Ascending aorta (tissue), 2 donors: ENCODE data around the gene TLL2. TPM values are rescaled to one million over a fixed set of nuclear protein-coding genes. Genes with fewer than 3 reads are reported as not detected.

ENCODE experiments used
- DNase-seq, 2 donors: peaks; one replicate each; pipeline ENCODE4 v3.0.0-alpha.2; 2019; ENCODE audit warnings: low spot score in 2 of 2
- H3K27ac ChIP-seq, 2 donors: fragments of 200-600 bp; sonication (generic); one replicate each; pipeline ENCODE4 v1.5.1; 2016 to 2017; ENCODE audit warnings: mild to moderate bottlenecking in 1 of 2
- H3K27me3 ChIP-seq: fragments of 200-600 bp; sonication (generic); one replicate; pipeline ENCODE4 v1.5.1; 2017
- H3K36me3 ChIP-seq, 2 donors: fragments of 200-600 bp; sonication (generic); one replicate each; pipeline ENCODE4 v1.5.1; 2016
- H3K4me1 ChIP-seq, 2 donors: fragments of 200-600 bp; sonication (generic); one replicate each; pipeline ENCODE4 v1.5.1; 2016 to 2017; ENCODE audit warnings: mild to moderate bottlenecking in 1 of 2
- H3K4me3 ChIP-seq, 2 donors: fragments of 200-600 bp; sonication (generic); one replicate each; pipeline ENCODE4 v1.5.1; 2016 to 2017; ENCODE audit warnings: mild to moderate bottlenecking in 1 of 2
- H3K9me3 ChIP-seq, 2 donors: fragments of 200-600 bp; sonication (generic); one replicate each; pipeline ENCODE4 v1.5.1; 2016
- intact Hi-C: fragments of 100-400 bp; cut with DNase I; formaldehyde crosslinking; loops from one replicate; pipeline ENCODE4 v1.15.1; 2023
- total RNA-seq: library from RNA; depleted of rRNA; stranded (reverse); fragments of >200 nt; gene quantifications from one replicate; pipeline ENCODE4 v1.1.0, GENCODE V29; 2016
- TF ChIP-seq, protein P1 (sequence below), 3 experiments: fragments of 200-600 bp in 2 of 3; fragments of 450-650 bp in 1 of 3; sonication (generic) in 2 of 3; IDR thresholded peaks; one replicate each; pipeline ENCODE4 v1.5.1; 2016 to 2019; ENCODE audit warnings: antibody characterized with exemption in 3 of 3, mild to moderate bottlenecking in 1 of 3, moderate library complexity in 1 of 3

The TLL2 gene
- total RNA-seq, 1 donor from 2014 or later: not detected

GRCh38 chr10:96377816-96378294, 135.9 kb downstream of the TLL2 start:
- intact Hi-C loops: loop anchor here (5.0 to 10.0 kb wide), 2 partner anchors 454 to 647 kb away; partner anchors contain the start of gene LCOR
- no peak for DNase-seq
- Histone ChIP-seq H3K36me3 (no peaks in the 10 kb centered on the region), H3K4me1 (peaks cover 0 to 4% of the 10 kb centered on the region in 2 donors), H3K27me3 (no peaks in the 10 kb centered on the region), H3K27ac (no peak overlapping the region), H3K9me3 (no peaks in the 10 kb centered on the region), H3K4me3 (no peak overlapping the region)
- TF ChIP-seq, protein P1, sequence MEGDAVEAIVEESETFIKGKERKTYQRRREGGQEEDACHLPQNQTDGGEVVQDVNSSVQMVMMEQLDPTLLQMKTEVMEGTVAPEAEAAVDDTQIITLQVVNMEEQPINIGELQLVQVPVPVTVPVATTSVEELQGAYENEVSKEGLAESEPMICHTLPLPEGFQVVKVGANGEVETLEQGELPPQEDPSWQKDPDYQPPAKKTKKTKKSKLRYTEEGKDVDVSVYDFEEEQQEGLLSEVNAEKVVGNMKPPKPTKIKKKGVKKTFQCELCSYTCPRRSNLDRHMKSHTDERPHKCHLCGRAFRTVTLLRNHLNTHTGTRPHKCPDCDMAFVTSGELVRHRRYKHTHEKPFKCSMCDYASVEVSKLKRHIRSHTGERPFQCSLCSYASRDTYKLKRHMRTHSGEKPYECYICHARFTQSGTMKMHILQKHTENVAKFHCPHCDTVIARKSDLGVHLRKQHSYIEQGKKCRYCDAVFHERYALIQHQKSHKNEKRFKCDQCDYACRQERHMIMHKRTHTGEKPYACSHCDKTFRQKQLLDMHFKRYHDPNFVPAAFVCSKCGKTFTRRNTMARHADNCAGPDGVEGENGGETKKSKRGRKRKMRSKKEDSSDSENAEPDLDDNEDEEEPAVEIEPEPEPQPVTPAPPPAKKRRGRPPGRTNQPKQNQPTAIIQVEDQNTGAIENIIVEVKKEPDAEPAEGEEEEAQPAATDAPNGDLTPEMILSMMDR (IDR thresholded peaks at IDR 0.05): no peak

GRCh38 chr10:96376483-96376882, 137.2 kb downstream of the TLL2 start:
- TF ChIP-seq, protein P1 (IDR thresholded peaks at IDR 0.05): no peak
- Histone ChIP-seq H3K27ac (no peak overlapping the region), H3K27me3 (no peaks in the 10 kb centered on the region), H3K9me3 (no peaks in the 10 kb centered on the region), H3K36me3 (no peaks in the 10 kb centered on the region), H3K4me3 (no peak overlapping the region), H3K4me1 (peaks cover 0 to 4% of the 10 kb centered on the region in 2 donors)
- intact Hi-C loops: loop anchor here (5.0 to 10.0 kb wide), 2 partner anchors 456 to 648 kb away; partner anchors contain the start of gene LCOR
- no peak for DNase-seq

GRCh38 chr10:96374985-96375830, 138.5 kb downstream of the TLL2 start:
- Histone ChIP-seq H3K27me3 (no peaks in the 10 kb centered on the region), H3K4me3 (peak overlapping the region; percentile 45 to 61), H3K27ac (no peak overlapping the region), H3K36me3 (no peaks in the 10 kb centered on the region), H3K4me1 (peaks cover 0 to 4% of the 10 kb centered on the region in 2 donors), H3K9me3 (no peaks in the 10 kb centered on the region)
- TF ChIP-seq, protein P1 (IDR thresholded peaks at IDR 0.05): peak; percentile 89 to 99 (median 99)
- intact Hi-C loops: loop anchor here (1.0 to 10.0 kb wide), 3 partner anchors 138 to 650 kb away; partner anchors contain the start of genes LCOR and TLL2
- DNase-seq: peak; percentile 33 to 92

- no peaks in the 10 kb centered on the region for H3K36me3 ChIP-seq
- no peak overlapping the region for H3K27ac ChIP-seq
- H3K27me3 ChIP-seq: no peaks in the 10 kb centered on the region
- peak overlapping the region; percentile 45 to 61 for H3K4me3 ChIP-seq
- intact Hi-C loops: loop anchor here (10.0 kb wide), 1 partner anchor 650 kb away; no protein-coding TSS in a partner anchor
- TF ChIP-seq, protein P1 (IDR thresholded peaks at IDR 0.05): no peak
- DNase-seq: no peak
- no peaks in the 10 kb centered on the region for H3K9me3 ChIP-seq
- peaks cover 0 to 4% of the 10 kb centered on the region in 2 donors for H3K4me1 ChIP-seq
Measured at GRCh38 chr10:96374639-96374984, 139.1 kb downstream of the TLL2 start.

DNA sequence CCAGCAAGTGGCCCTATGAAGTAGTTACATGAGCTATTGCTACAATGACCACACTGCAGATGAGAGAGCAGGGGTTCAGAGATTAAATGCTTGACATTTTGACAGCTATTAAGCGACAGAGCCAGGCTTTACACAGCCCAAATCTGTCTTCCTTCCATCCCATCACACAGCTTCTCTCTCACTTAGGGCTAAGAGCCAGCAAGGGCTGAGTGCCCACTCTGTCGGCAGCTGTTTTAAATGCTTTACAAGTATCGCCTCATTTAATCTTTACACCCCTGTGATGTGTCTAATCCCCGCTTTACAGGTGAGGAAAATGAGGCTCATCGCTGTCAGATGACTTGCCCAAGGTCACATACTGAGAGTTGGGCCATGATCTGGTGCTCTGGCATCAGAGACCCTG, 139.7 kb downstream of the TLL2 start:
- H3K4me1 ChIP-seq: peaks cover 0 to 4% of the 10 kb centered on the region in 2 donors
- intact Hi-C loops: loop anchor here (10.0 kb wide), 1 partner anchor 651 kb away; no protein-coding TSS in a partner anchor
- TF ChIP-seq, protein P1 (IDR thresholded peaks at IDR 0.05): no peak
- no peak for DNase-seq
- H3K36me3 ChIP-seq: no peaks in the 10 kb centered on the region
- H3K27me3 ChIP-seq: no peaks in the 10 kb centered on the region
- no peak overlapping the region for H3K27ac ChIP-seq
- H3K9me3 ChIP-seq: no peaks in the 10 kb centered on the region
- H3K4me3 ChIP-seq: no peak overlapping the region
